NCI-H2171 (cell line): ENCODE data around the gene LBHD2.

Experiments used
- DNase-seq: peaks from one replicate; lab custom pipeline; 2025; lab: John Stamatoyannopoulos, UW

LBHD2 gene

DNA sequence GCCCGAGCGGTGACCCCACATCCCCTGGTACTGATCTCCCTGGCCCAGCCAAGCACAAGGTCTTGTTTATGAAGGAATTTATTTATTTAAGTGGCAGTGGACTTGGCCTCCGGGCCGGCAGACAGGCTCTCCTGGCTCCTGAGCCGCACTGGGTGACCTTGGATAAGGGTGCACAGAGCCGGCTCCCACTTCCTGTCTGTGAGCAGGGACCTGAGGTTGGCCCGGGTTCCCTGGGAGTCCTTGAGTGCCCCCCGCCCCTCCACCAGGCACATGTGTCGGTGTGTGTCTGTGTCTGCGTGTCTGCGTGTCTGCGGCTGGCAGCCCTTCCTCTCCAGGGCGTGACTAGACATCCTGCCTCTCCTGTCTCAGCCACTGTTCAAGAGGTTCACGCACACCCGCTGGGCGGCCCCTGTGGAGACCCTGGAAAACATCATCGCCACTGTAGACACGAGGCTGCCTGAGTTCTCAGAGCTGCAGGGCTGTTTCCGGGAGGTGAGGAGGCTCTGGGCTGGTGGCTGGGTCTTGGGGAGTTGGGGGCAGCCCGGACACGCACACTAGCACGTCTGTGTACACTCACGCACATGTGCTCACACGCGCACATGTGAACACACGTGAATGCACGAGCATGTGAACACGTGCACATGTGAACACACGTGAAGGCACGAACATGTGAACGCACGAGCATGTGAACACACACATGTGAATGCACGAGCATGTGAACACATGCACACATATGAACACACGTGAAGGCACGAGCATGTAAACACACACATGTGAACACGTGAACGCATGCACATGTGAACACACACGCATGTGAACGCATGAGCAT lies 48.6 kb downstream of the LBHD2 start:
- DNase-seq, result no peak

DNA sequence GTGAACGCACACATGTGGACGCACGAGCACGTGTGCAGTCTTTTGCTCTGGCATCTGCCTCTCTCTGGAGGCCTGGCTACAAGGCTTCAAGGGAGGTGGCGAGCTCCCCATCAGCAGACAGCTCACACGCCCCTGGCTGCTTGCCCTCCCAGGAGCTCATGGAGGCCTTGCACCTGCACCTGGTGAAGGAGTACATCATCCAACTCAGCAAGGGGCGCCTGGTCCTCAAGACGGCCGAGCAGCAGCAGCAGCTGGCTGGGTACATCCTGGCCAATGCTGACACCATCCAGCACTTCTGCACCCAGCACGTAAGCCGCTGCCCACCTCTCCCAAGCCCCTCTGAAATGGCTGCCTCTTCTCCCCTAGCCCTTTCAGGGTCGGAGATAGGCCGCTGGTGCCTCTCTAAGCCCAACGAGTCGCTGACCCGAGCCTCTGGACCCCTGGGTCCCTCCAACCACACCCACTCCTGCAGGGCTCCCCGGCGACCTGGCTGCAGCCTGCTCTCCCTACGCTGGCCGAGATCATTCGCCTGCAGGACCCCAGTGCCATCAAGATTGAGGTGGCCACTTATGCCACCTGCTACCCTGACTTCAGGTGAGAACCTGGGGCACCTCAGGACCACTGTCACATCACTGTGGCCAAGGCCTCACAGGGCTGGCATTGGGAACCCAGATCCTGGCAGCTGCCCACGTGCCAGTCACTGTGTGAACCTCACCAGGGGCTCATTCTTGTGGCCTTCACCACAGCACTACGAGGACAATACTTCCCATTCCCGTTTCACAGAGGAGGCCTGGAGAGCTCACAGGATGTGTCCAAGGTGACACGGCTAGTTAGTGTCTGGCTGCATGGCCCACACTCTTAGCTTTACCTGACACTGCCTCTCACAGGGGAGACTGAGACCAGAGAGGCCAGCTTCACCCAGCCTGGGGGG lies 49.5 kb downstream of the LBHD2 start:
- DNase-seq, result no peak

- no peak for DNase-seq
These were observed 50.4 kb downstream of the LBHD2 start for GRCh38 chr14:103134405-103134804.

DNA sequence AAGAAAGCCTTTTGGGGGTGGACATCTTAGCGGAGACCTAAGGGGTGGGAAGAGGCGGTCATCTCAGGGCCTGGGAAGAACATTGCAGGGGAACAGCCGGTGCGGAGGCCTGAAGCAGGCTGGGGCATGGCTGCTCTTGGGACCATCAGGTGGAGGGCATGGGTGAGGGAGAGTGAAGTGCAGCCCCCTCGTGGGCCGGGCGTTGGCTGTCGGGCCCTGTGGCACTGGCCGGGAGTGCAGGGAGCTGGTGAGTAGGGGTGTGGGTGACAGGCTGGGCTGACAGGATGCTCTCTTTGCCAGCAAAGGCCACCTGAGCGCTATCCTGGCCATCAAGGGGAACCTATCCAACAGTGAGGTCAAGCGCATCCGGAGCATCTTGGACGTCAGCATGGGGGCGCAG lies 50.9 kb downstream of the LBHD2 start:
- no peak for DNase-seq

GRCh38 chr14:103135333-103136260 lies 51.6 kb downstream of the LBHD2 start:
- no peak for DNase-seq

DNA sequence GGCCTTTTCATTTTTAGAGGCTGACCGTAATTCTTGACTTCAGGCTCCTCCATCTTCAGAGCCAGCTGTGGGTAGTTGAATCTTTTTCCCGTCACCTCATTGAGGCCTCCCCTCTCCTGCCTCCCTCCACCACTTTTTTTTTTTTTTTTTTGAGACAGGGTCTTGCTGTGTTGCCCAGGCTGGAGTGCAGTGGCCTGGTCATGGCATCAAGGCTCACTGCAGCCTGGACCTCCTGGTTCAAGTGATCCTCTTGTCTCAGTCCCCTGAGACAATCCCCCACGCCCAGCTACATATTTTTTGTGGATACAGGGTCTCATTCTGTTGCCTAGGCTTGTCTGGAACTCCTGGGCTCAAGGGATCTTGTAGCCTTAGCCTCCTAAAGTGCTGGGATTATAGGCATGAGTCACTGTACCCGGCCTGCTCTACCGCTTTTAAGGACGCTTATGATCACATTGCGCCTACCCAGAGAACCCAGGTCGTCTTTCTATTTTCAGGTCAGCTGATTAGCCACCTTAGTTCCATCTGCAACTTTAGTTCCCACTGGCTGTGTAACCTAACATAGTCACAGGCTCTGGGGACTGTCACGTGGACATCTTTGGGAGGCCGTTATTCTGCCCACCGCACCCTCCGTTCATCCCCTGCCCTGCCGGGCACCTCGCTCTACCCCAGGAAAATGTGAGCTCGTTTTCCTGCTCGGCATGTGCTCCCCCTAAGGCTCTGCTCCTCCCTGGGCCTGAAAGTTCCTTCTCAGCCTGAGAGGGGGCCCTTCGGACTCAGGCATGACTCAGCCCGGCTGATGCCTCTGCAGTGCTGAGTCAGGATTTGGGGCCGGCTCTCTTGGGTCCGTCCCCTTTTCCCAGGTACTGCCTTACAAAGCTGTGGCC lies 52.6 kb downstream of the LBHD2 start:
- no peak for DNase-seq

- no peak for DNase-seq
These were observed 53.8 kb downstream of the LBHD2 start for GRCh38 chr14:103137689-103138300.

DNA sequence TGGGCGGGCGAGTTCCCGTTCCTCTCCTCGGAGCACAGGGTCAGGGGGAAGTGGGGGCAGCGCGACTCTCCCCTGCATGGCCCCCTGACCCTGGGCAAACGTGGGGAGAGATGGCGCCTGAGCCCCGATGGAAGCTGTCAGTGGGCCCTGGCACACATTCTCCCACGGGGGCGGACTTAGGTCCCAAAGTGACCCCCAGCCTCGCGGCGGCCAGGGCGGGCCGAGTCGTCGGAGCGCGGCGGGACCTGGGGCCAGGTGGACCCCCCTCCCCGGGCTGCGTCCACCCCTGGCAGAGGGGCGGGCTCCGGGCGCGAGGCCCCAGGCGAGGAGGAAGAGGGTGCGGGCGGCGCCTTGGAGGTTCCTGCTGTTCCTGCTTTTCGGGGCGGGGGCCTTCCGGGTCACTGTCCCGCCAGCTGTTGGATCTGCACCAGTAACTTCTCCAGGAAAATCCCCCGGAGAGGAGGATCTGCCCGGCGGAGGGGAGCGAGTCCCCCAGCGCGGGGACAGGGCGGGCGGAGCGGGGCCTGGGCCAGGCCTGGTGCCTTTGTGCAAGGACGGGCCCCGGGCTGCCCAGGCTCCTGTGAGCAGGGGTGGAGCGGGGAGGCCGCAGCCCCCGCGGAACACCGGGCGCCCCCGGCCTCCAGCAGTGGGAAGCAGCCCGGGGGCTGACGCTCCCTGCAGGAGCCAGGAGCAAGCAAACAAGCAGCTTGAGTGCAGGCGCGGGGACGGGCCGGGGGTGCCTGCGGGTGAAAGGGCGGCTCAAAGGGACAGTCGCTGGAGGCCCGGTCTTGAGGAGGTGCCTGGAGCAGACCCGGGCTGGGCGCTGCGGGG lies 54.5 kb downstream of the LBHD2 start:
- no peak for DNase-seq

GRCh38 chr14:103139132-103140025 lies 55.4 kb downstream of the LBHD2 start:
- DNase-seq, result no peak
